H1 (cell line): ENCODE measurements around the gene ANKS1B. TPM values are rescaled to one million over a fixed set of nuclear protein-coding genes. Genes with fewer than 3 reads are reported as not detected.

Experiments used
- CTCF ChIA-PET: fragments of 300-600 bp; sonication (Branson Sonifier 250); formaldehyde crosslinking; loops from one replicate; lab custom pipeline; 2021; ENCODE audit not compliant: partially characterized antibody; lab: Charles Lee
- POLR2A ChIA-PET: fragments of 300-600 bp; sonication (Branson Sonifier 250); formaldehyde crosslinking; loops from one replicate; lab custom pipeline; 2021; ENCODE audit warnings: inconsistent platforms; ENCODE audit not compliant: partially characterized antibody; lab: Charles Lee
- DNase-seq, 2 experiments: peaks; one replicate each; pipeline versions ENCODE4 v3.0.0 to v3.0.0-alpha.2; 2010 to 2022; ENCODE audit warnings: low spot score in 2 of 2, low read depth in 1 of 2, mixed read lengths in 1 of 2
- FAIRE-seq: peaks from 2 replicates; lab custom pipeline; 2011; peaks lifted over from hg19 to GRCh38; lab: Jason Lieb, UNC
- H2AFZ ChIP-seq: 2 replicates; pipeline ENCODE4 v1.8.1; 2012; ENCODE audit warnings: low read length, inconsistent platforms
- H2AK5ac ChIP-seq: 2 replicates; pipeline ENCODE4 v1.6.1; 2013; ENCODE audit warnings: low read depth, low read length
- H2BK120ac ChIP-seq: replicated peaks from 2 replicates; pipeline ENCODE3; 2013; ENCODE audit warnings: low read depth, low read length, inconsistent platforms
- H2BK12ac ChIP-seq: 2 replicates; pipeline ENCODE4 v1.6.1; 2013; ENCODE audit warnings: low read depth, low read length
- H2BK15ac ChIP-seq: 2 replicates; pipeline ENCODE4 v1.6.1; 2013; ENCODE audit warnings: low read length
- H2BK20ac ChIP-seq: 2 replicates; pipeline ENCODE4 v1.6.1; 2013; ENCODE audit warnings: low read length
- H2BK5ac ChIP-seq: 2 replicates; pipeline ENCODE4 v1.6.1; 2013; ENCODE audit warnings: low read depth, low read length
- H3K14ac ChIP-seq: 2 replicates; pipeline ENCODE4 v1.6.1; 2013; ENCODE audit warnings: inconsistent platforms; ENCODE audit not compliant: insufficient read length
- H3K18ac ChIP-seq: 2 replicates; pipeline ENCODE4 v1.6.1; 2013; ENCODE audit warnings: low read length; ENCODE audit errors: extremely low read depth
- H3K23ac ChIP-seq: 2 replicates; pipeline ENCODE4 v1.6.1; 2013; ENCODE audit warnings: inconsistent platforms; ENCODE audit not compliant: insufficient read length
- H3K23me2 ChIP-seq: 2 replicates; pipeline ENCODE4 v1.6.1; 2013; ENCODE audit warnings: low read depth, low read length
- H3K27ac ChIP-seq: 2 replicates; pipeline ENCODE4 v1.6.1; 2011; ENCODE audit warnings: low read depth, low read length, inconsistent platforms
- H3K27me3 ChIP-seq, 4 experiments: replicated peaks in 1 of 4; 1 replicate in 1 of 4; 2 replicates in 3 of 4; pipeline versions ENCODE4 v1.6.1 to v1.8.1; 2011 to 2013; ENCODE audit warnings: low read length in 3 of 4, mild to moderate bottlenecking in 3 of 4, inconsistent platforms in 2 of 4, mixed read lengths in 2 of 4, moderate library complexity in 1 of 4; ENCODE audit not compliant: control insufficient read depth in 3 of 4, insufficient read depth in 3 of 4; ENCODE audit errors: extremely low read depth in 1 of 4
- H3K36me3 ChIP-seq, 4 experiments: 2 replicates each; pipeline versions ENCODE4 v1.6.1 to v1.8.1; 2011 to 2013; ENCODE audit warnings: mild to moderate bottlenecking in 4 of 4, low read length in 3 of 4, moderate library complexity in 2 of 4, control low read depth in 1 of 4, inconsistent platforms in 1 of 4; ENCODE audit not compliant: insufficient read depth in 4 of 4, control insufficient read depth in 2 of 4
- H3K4ac ChIP-seq: replicated peaks from 2 replicates; pipeline ENCODE3; 2013; ENCODE audit warnings: low read length, low read depth, mixed read lengths, inconsistent platforms; ENCODE audit not compliant: insufficient read length
- H3K4me1 ChIP-seq, 4 experiments: replicated peaks in 1 of 4; 1 replicate in 1 of 4; 2 replicates in 3 of 4; pipeline versions ENCODE4 v1.6.1 to v1.8.1; 2011 to 2013; ENCODE audit warnings: low read length in 3 of 4, inconsistent platforms in 2 of 4, mixed read lengths in 1 of 4; ENCODE audit not compliant: insufficient read depth in 4 of 4, control insufficient read depth in 3 of 4
- H3K4me2 ChIP-seq, 2 experiments: 2 replicates each; pipeline versions ENCODE4 v1.6.1 to v1.8.1; 2011 to 2013; ENCODE audit warnings: low read depth in 2 of 2, low read length in 2 of 2, control low read depth in 1 of 2, inconsistent platforms in 1 of 2, mild to moderate bottlenecking in 1 of 2; ENCODE audit not compliant: insufficient read depth in 1 of 2
- H3K4me3 ChIP-seq, 4 experiments: fragments of 200-600, 300-600 bp in 1 of 4; sonication (generic), shearing (Covaris generic), sonication (Bioruptor Twin) in 1 of 4; 2 replicates each; pipeline versions ENCODE4 v1.5.1 to v1.8.1; 2011 to 2016; ENCODE audit warnings: low read length in 4 of 4, low read depth in 3 of 4, control low read depth in 2 of 4, inconsistent platforms in 2 of 4, mild to moderate bottlenecking in 2 of 4, mixed read lengths in 1 of 4, moderate library complexity in 1 of 4; ENCODE audit not compliant: insufficient read depth in 2 of 4; ENCODE audit errors: extremely low read depth in 1 of 4
- H3K56ac ChIP-seq: replicated peaks from 2 replicates; pipeline ENCODE3; 2013; ENCODE audit warnings: low read depth, mild to moderate bottlenecking, mixed read lengths, low read length, inconsistent platforms; ENCODE audit not compliant: insufficient read length
- H3K79me1 ChIP-seq: 2 replicates; pipeline ENCODE4 v1.6.1; 2013; ENCODE audit warnings: low read depth, low read length, control low read depth
- H3K79me2 ChIP-seq, 2 experiments: 2 replicates each; pipeline versions ENCODE4 v1.6.1 to v1.8.1; 2012 to 2013; ENCODE audit warnings: low read length in 2 of 2, mild to moderate bottlenecking in 2 of 2, inconsistent platforms in 1 of 2; ENCODE audit not compliant: insufficient read depth in 2 of 2, control insufficient read depth in 1 of 2
- H3K9ac ChIP-seq, 4 experiments: replicated peaks in 1 of 4; 1 replicate in 1 of 4; 2 replicates in 3 of 4; pipeline versions ENCODE4 v1.6.1 to v1.8.1; 2011 to 2013; ENCODE audit warnings: low read depth in 3 of 4, low read length in 3 of 4, control low read depth in 2 of 4, mild to moderate bottlenecking in 2 of 4, moderate library complexity in 2 of 4, inconsistent platforms in 1 of 4; ENCODE audit errors: extremely low read depth in 1 of 4
- H3K9me3 ChIP-seq, 2 experiments: 2 replicates each; pipeline versions ENCODE4 v1.6.1 to v1.8.1; 2012 to 2013; ENCODE audit warnings: mild to moderate bottlenecking in 2 of 2, moderate library complexity in 2 of 2, control low read depth in 1 of 2, inconsistent platforms in 1 of 2, low read depth in 1 of 2, low read length in 1 of 2, mixed read lengths in 1 of 2; ENCODE audit not compliant: insufficient read depth in 2 of 2
- H4K20me1 ChIP-seq, 2 experiments: replicated peaks in 1 of 2; 2 replicates each; pipeline versions ENCODE3 to v1.8.1; 2011 to 2013; ENCODE audit warnings: inconsistent platforms in 2 of 2, low read length in 2 of 2, mild to moderate bottlenecking in 1 of 2; ENCODE audit not compliant: insufficient read depth in 2 of 2, control insufficient read depth in 1 of 2
- H4K5ac ChIP-seq: 2 replicates; pipeline ENCODE4 v1.6.1; 2013; ENCODE audit warnings: low read length, low read depth, mixed read lengths, inconsistent platforms; ENCODE audit not compliant: insufficient read length
- H4K8ac ChIP-seq: 2 replicates; pipeline ENCODE4 v1.8.0; 2013; ENCODE audit warnings: mild to moderate bottlenecking, moderate library complexity, low read length, inconsistent platforms; ENCODE audit not compliant: insufficient read depth; ENCODE audit errors: extremely low read depth
- H4K91ac ChIP-seq: replicated peaks from 2 replicates; pipeline ENCODE3; 2013; ENCODE audit warnings: low read length, mixed read lengths, inconsistent platforms; ENCODE audit not compliant: insufficient read length
- ASH2L ChIP-seq: fragments of 200-600, 300-600 bp; sonication (generic); IDR thresholded peaks from one replicate; pipeline ENCODE4 v1.7.1; 2017; ENCODE audit warnings: low read length
- ATF2 ChIP-seq: IDR thresholded peaks from 2 replicates; pipeline ENCODE4 v1.6.1; 2012; ENCODE audit warnings: low read length, inconsistent platforms
- BRCA1 ChIP-seq: IDR thresholded peaks from 2 replicates; pipeline ENCODE4 v1.6.1; 2012; ENCODE audit warnings: low read depth, low read length, improper control_type of control experiment
- CBX5 ChIP-seq: fragments of 300-800, 300-1000 bp; sonication (generic); IDR thresholded peaks from 2 replicates; pipeline ENCODE4 v1.7.1; 2016; ENCODE audit warnings: antibody characterized with exemption, low read length, low read depth
- CREB1 ChIP-seq: IDR thresholded peaks from 2 replicates; pipeline ENCODE4 v1.6.1; 2012; ENCODE audit warnings: inconsistent platforms
- EZH2 ChIP-seq: fragments of 200-600 bp; sonication (generic); IDR thresholded peaks from 2 replicates; pipeline ENCODE4 v1.7.1; 2012; ENCODE audit warnings: low read depth, mild to moderate bottlenecking, moderate library complexity, low read length, inconsistent platforms; ENCODE audit not compliant: severe bottlenecking
- GABPA ChIP-seq: IDR thresholded peaks from 2 replicates; pipeline ENCODE4 v1.6.1; 2011; ENCODE audit warnings: mild to moderate bottlenecking, low read length, moderate library complexity, borderline replicate concordance; ENCODE audit not compliant: insufficient read depth
- HDAC6 ChIP-seq: IDR thresholded peaks from one replicate; pipeline ENCODE4 v1.7.1; 2012; ENCODE audit warnings: low read depth, mild to moderate bottlenecking, inconsistent platforms, low read length, moderate library complexity
- JUN ChIP-seq: IDR thresholded peaks from 2 replicates; pipeline ENCODE4 v1.6.1; 2011; ENCODE audit warnings: low read depth, mild to moderate bottlenecking, improper control_type of control experiment, low read length
- KDM5A ChIP-seq: fragments of 200-600 bp; IDR thresholded peaks from 2 replicates; pipeline ENCODE4 v1.7.1; 2012; ENCODE audit warnings: mild to moderate bottlenecking, low read length, inconsistent platforms, mixed read lengths
- NANOG ChIP-seq: IDR thresholded peaks from 2 replicates; pipeline ENCODE4 v1.6.1; 2011; ENCODE audit warnings: low read length, low read depth, mild to moderate bottlenecking, inconsistent platforms; ENCODE audit not compliant: insufficient read depth, poor library complexity, severe bottlenecking
- PHF8 ChIP-seq: fragments of 200-600 bp; sonication (generic); conservative IDR thresholded peaks from 2 replicates; pipeline ENCODE4 v1.7.1; 2012; ENCODE audit warnings: low read depth, mild to moderate bottlenecking, inconsistent platforms, low read length, moderate library complexity
- SAP30 ChIP-seq: fragments of 300-600 bp; sonication (generic); IDR thresholded peaks from 2 replicates; pipeline ENCODE4 v1.7.1; 2012; ENCODE audit warnings: low read length, moderate library complexity, mild to moderate bottlenecking, inconsistent platforms; ENCODE audit not compliant: insufficient read depth, insufficient replicate concordance
- TAF1 ChIP-seq: IDR thresholded peaks from 2 replicates; pipeline ENCODE4 v1.6.1; 2011; ENCODE audit warnings: mild to moderate bottlenecking, low read depth, low read length
- WGBS, 2 experiments: shearing (Covaris generic) in 1 of 2; methylation state at CpG; one replicate each; pipeline versions ENCODE4 v1.1.6 to v1.1.7; 2013 to 2015; ENCODE audit warnings: low lambda C conversion rate in 2 of 2, mixed read lengths in 2 of 2, inconsistent platforms in 1 of 2, low coverage in 1 of 2, missing lambda C conversion rate in 1 of 2; ENCODE audit not compliant: insufficient replicate concordance in 2 of 2, insufficient coverage in 1 of 2, insufficient read length in 1 of 2; ENCODE audit errors: extremely low coverage in 1 of 2, missing lambda C conversion rate in 1 of 2; 5-methylcytosine and 5-hydroxymethylcytosine counted together
- polyA plus RNA-seq, 7 experiments: library from polyadenylated mRNA; depleted of rRNA in 3 of 7; stranded (reverse) in 5 of 7; unstranded in 2 of 7; fragments of >200 nt in 5 of 7; fragments of 200-250 nt in 2 of 7; gene quantifications; 1 replicate in 5 of 7; 2 replicates in 1 of 7; 4 replicates in 1 of 7; pipeline versions ENCODE4 v1.2.1 to v1.2.3, GENCODE V29; 2011 to 2013; ENCODE audit warnings: missing spikeins in 2 of 7, mixed read lengths in 2 of 7
- total RNA-seq: library from RNA; stranded (reverse); fragmentation: NEBNext Ultra II Directional; extraction: Animal tissue kit (Norgen Biotek cat#: 25700); gene quantifications from 2 replicates; pipeline ENCODE4 v1.2.1, GENCODE V29; 2021

ANKS1B gene
- total and polyA plus RNA-seq, 2 of the 8 experiments (the other 6 are each of a cell fraction or from before 2014, with no cell fraction given) = 2.7 to 6.1 TPM

DNA sequence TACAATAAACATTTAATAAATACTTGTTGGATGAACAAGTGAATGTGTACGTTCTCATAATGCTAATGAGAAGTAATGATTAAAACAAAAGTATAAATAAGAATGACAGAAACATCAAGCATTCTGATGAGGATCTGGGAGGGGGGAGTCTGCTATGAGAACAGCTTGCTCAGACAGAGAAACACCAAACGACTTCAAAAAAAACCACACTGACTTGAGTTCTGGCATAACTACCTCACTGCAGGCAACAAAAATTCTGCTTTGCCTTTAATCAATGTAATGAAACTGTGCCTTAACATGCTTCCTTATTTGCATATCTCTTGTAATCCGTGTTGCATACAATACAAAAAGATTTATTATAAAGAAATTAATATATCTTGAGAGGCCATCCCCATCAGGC is 632.5 kb downstream of the ANKS1B start:
- Histone ChIP-seq H3K79me2 (no peaks in the 10 kb centered on the region), H2BK12ac (no peak overlapping the region), H2AFZ (no peak overlapping the region), H3K36me3 (no peaks in the 10 kb centered on the region), H3K9ac (no peak overlapping the region), H3K4me2 (no peak overlapping the region), H2BK120ac (no peak overlapping the region), H3K4me1 (no peaks in the 10 kb centered on the region), H3K14ac (no peak overlapping the region), H3K79me1 (no peaks in the 10 kb centered on the region), H3K4me3 (no peak overlapping the region), H4K8ac (no peak overlapping the region), H3K56ac (no peak overlapping the region), H2BK15ac (no peak overlapping the region), H2BK5ac (no peak overlapping the region), H3K27me3 (no peaks in the 10 kb centered on the region), H3K23me2 (no peaks in the 10 kb centered on the region), H3K18ac (no peak overlapping the region), H2AK5ac (no peak overlapping the region), H3K23ac (no peak overlapping the region), H4K20me1 (no peaks in the 10 kb centered on the region), H3K27ac (no peak overlapping the region), H3K9me3 (no peaks in the 10 kb centered on the region), H2BK20ac (no peak overlapping the region), H4K5ac (no peak overlapping the region), H3K4ac (no peak overlapping the region), H4K91ac (no peak overlapping the region)
- FAIRE-seq (no peak), DNase-seq (no peak)
- CTCF ChIA-PET = no interaction called here
- 77% methylated on average over 3 of the region's 3 CpGs; no CpG with 5 or more reads in 1 of the 2 experiments for WGBS, 2 experiments
- POLR2A ChIA-PET = no interaction called here
- no peak for TF ChIP-seq ASH2L
- TF ChIP-seq JUN = no peak
- TF ChIP-seq HDAC6 = no peak
- no peak for TF ChIP-seq CREB1
- no peak for TF ChIP-seq GABPA
- TF ChIP-seq PHF8 = no peak
- no peak for TF ChIP-seq NANOG
- no peak for TF ChIP-seq EZH2
- TF ChIP-seq CBX5 = no peak
- no peak for TF ChIP-seq ATF2
- no peak for TF ChIP-seq SAP30
- no peak for TF ChIP-seq KDM5A
- no peak for TF ChIP-seq TAF1
- TF ChIP-seq BRCA1 = no peak
